WTC11 (cell line): ENCODE results near the gene SRCIN1. TPM values are rescaled to one million over a fixed set of nuclear protein-coding genes. Genes with fewer than 3 reads are reported as not detected.

ENCODE experiments used
- ATAC-seq: fragments of 200-7000 bp; cut with Tn5 transposase; 2 replicates; pipeline ENCODE4 v1.10.0; 2021; ENCODE audit warnings: mild to moderate bottlenecking, moderate library complexity
- CTCF ChIA-PET: fragments of 300-600 bp; sonication (Branson Sonifier 250); formaldehyde crosslinking; loops from one replicate; lab custom pipeline; 2021; ENCODE audit warnings: antibody characterized with exemption; lab: Charles Lee
- POLR2A ChIA-PET: fragments of 350-600 bp; sonication (Branson Sonifier 250); formaldehyde crosslinking; loops from one replicate; lab custom pipeline; 2021; ENCODE audit warnings: antibody characterized with exemption; lab: Charles Lee
- DNase-seq: peaks from one replicate; pipeline ENCODE4 v3.0.0; 2021; ENCODE audit warnings: low spot score
- H3K27ac Mint-ChIP-seq: 2 replicates; pipeline ENCODE4 v1.8.0; 2021; ENCODE audit warnings: mixed read lengths
- H3K27me3 Mint-ChIP-seq: 2 replicates; pipeline ENCODE4 v1.8.0; 2021; ENCODE audit warnings: low read depth, mild to moderate bottlenecking, moderate library complexity, mixed read lengths
- H3K36me3 Mint-ChIP-seq: 2 replicates; pipeline ENCODE4 v1.8.0; 2021; ENCODE audit warnings: mixed read lengths
- H3K4me1 Mint-ChIP-seq: 2 replicates; pipeline ENCODE4 v1.8.0; 2022; ENCODE audit warnings: mixed read lengths
- H3K4me3 Mint-ChIP-seq: 2 replicates; pipeline ENCODE4 v1.8.0; 2021; ENCODE audit warnings: mild to moderate bottlenecking, moderate library complexity, mixed read lengths
- H3K9me3 Mint-ChIP-seq: 2 replicates; pipeline ENCODE4 v1.8.0; 2021; ENCODE audit warnings: mixed read lengths
- ETV6 ChIP-seq: sonication (generic); formaldehyde crosslinking; IDR thresholded peaks from 2 replicates; pipeline ENCODE4 v1.8.1; 2022; ENCODE audit warnings: mild to moderate bottlenecking, missing genetic modification reagents
- FOXJ3 ChIP-seq: sonication (generic); formaldehyde crosslinking; IDR thresholded peaks from 2 replicates; pipeline ENCODE4 v1.9.0; 2021; ENCODE audit warnings: missing genetic modification reagents, mild to moderate bottlenecking, borderline replicate concordance
- GTF2I ChIP-seq: fragments of 250-450 bp; sonication (Bioruptor Pico); conservative IDR thresholded peaks from 2 replicates; pipeline ENCODE4 v1.4.0; 2021; ENCODE audit warnings: mild to moderate bottlenecking
- JUN ChIP-seq: sonication (generic); formaldehyde crosslinking; IDR thresholded peaks from 2 replicates; pipeline ENCODE4 v1.8.0; 2023; ENCODE audit warnings: mild to moderate bottlenecking, missing genetic modification reagents
- NFE2L1 ChIP-seq: sonication (generic); formaldehyde crosslinking; IDR thresholded peaks from 2 replicates; pipeline ENCODE4 v1.8.1; 2023; ENCODE audit warnings: missing genetic modification reagents
- NR3C1 ChIP-seq: sonication (generic); formaldehyde crosslinking; conservative IDR thresholded peaks from 2 replicates; pipeline ENCODE4 v1.8.1; 2023; ENCODE audit warnings: low read depth, mild to moderate bottlenecking, missing genetic modification reagents
- SP1 ChIP-seq: sonication (generic); formaldehyde crosslinking; conservative IDR thresholded peaks from 2 replicates; pipeline ENCODE4 v1.8.1; 2022; ENCODE audit warnings: missing genetic modification reagents
- TEAD1 ChIP-seq: sonication (generic); formaldehyde crosslinking; IDR thresholded peaks from 2 replicates; pipeline ENCODE4 v1.8.0; 2022; ENCODE audit warnings: mild to moderate bottlenecking, missing genetic modification reagents
- TEAD4 ChIP-seq: sonication (generic); formaldehyde crosslinking; IDR thresholded peaks from 2 replicates; pipeline ENCODE4 v1.8.0; 2022; ENCODE audit warnings: mild to moderate bottlenecking, missing genetic modification reagents
- total RNA-seq: library from RNA; stranded (reverse); gene quantifications from 3 replicates; pipeline ENCODE4 v1.2.3, GENCODE V29; 2021
- TF ChIP-seq, protein P1 (sequence below): fragments of 200-600 bp; IDR thresholded peaks from 2 replicates; pipeline ENCODE4 v1.8.0; 2022; ENCODE audit warnings: antibody characterized with exemption
- TF ChIP-seq, protein P2 (sequence below): sonication (generic); formaldehyde crosslinking; IDR thresholded peaks from 2 replicates; pipeline ENCODE4 v1.8.1; 2022; ENCODE audit warnings: low read depth, missing genetic modification reagents, borderline replicate concordance
- TF ChIP-seq, protein P3 (sequence below): fragments of 250-450 bp; sonication (Bioruptor Pico); IDR thresholded peaks from 2 replicates; pipeline ENCODE4 v1.9.0; 2021; ENCODE audit warnings: mild to moderate bottlenecking
- TF ChIP-seq, protein P4 (sequence below): sonication (generic); formaldehyde crosslinking; IDR thresholded peaks from 2 replicates; pipeline ENCODE4 v1.8.0; 2023; ENCODE audit warnings: mild to moderate bottlenecking, missing genetic modification reagents
- TF ChIP-seq, protein P5 (sequence below): sonication (generic); formaldehyde crosslinking; IDR thresholded peaks from 2 replicates; pipeline ENCODE4 v1.8.0; 2022; ENCODE audit warnings: mild to moderate bottlenecking, missing genetic modification reagents
- TF ChIP-seq, protein P6 (sequence below): sonication (generic); formaldehyde crosslinking; IDR thresholded peaks from 2 replicates; pipeline ENCODE4 v1.8.0; 2022; ENCODE audit warnings: missing genetic modification reagents
- TF ChIP-seq, protein P7 (sequence below): sonication (generic); formaldehyde crosslinking; IDR thresholded peaks from 2 replicates; pipeline ENCODE4 v1.8.1; 2023; ENCODE audit warnings: mild to moderate bottlenecking, missing genetic modification reagents

SRCIN1 gene
- total RNA-seq, 1 experiment from 2014 or later = 17.3 TPM

DNA sequence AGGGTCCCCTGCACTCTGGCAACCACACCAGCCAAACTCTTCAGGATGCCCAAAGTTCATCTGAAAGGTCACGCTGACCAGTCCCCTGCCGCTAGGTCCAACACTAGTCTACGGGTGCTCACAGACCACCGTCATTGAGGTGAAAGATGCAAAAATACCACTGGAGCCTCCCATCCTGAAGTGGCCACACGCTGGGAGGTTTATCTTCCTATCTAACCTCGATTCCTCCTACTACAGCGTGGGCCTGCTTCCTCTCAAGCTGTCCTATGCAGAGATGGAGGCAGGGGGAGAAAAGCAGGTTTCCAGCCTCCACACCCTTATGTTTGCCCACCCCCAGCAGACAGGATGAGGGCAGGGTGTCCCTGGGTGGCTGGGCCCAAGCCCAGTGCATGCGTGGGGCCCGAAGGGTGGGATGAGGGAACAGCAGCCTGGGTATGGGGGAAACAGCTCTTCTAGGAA is 6.3 kb downstream of the SRCIN1 start (continued):
- TF ChIP-seq, protein P1, sequence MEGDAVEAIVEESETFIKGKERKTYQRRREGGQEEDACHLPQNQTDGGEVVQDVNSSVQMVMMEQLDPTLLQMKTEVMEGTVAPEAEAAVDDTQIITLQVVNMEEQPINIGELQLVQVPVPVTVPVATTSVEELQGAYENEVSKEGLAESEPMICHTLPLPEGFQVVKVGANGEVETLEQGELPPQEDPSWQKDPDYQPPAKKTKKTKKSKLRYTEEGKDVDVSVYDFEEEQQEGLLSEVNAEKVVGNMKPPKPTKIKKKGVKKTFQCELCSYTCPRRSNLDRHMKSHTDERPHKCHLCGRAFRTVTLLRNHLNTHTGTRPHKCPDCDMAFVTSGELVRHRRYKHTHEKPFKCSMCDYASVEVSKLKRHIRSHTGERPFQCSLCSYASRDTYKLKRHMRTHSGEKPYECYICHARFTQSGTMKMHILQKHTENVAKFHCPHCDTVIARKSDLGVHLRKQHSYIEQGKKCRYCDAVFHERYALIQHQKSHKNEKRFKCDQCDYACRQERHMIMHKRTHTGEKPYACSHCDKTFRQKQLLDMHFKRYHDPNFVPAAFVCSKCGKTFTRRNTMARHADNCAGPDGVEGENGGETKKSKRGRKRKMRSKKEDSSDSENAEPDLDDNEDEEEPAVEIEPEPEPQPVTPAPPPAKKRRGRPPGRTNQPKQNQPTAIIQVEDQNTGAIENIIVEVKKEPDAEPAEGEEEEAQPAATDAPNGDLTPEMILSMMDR = no peak
- TF ChIP-seq, protein P2, sequence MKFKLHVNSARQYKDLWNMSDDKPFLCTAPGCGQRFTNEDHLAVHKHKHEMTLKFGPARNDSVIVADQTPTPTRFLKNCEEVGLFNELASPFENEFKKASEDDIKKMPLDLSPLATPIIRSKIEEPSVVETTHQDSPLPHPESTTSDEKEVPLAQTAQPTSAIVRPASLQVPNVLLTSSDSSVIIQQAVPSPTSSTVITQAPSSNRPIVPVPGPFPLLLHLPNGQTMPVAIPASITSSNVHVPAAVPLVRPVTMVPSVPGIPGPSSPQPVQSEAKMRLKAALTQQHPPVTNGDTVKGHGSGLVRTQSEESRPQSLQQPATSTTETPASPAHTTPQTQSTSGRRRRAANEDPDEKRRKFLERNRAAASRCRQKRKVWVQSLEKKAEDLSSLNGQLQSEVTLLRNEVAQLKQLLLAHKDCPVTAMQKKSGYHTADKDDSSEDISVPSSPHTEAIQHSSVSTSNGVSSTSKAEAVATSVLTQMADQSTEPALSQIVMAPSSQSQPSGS (CRISPR knock-in tag) = no peak
- TF ChIP-seq, protein P3, sequence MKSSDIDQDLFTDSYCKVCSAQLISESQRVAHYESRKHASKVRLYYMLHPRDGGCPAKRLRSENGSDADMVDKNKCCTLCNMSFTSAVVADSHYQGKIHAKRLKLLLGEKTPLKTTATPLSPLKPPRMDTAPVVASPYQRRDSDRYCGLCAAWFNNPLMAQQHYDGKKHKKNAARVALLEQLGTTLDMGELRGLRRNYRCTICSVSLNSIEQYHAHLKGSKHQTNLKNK (CRISPR knock-in tag) = no peak
- TF ChIP-seq NR3C1 (CRISPR knock-in tag) = no peak

DNA sequence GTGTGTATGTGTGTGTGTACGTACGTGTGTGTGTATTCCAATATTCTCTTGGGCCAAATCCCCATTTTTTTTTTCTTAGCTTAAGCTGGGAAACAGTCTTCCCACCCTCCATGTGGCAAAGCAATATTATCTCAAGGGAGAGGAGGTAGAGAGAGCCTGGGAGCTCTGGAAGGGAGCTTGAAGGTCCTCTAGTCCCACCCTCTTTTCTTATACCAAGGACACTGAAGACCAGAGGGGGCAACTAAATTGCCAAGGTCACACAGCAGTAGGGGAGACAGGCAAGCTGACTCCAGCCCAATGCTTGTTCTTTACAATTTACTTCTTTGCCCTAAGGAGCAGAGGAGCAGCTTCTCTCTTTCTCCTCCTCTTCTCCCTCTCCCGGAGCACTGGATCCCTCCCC is 6.8 kb downstream of the SRCIN1 start:
- no peak for ATAC-seq
- TF ChIP-seq FOXJ3 (CRISPR knock-in tag) (no peak), GTF2I (CRISPR knock-in tag) (peak; percentile 71; the same call in 1 of the 2 replicates), ETV6 (CRISPR knock-in tag) (0 out of 2 replicates have a peak, but pooled peaks have one; percentile 7)
- no peaks in the 10 kb centered on the region for H3K9me3 Mint-ChIP-seq
- H3K4me1 Mint-ChIP-seq = peaks cover 93% of the 10 kb centered on the region
- H3K27me3 Mint-ChIP-seq = peaks cover 50% of the 10 kb centered on the region
- H3K27ac Mint-ChIP-seq = peak overlapping the region; percentile 87
- DNase-seq = no peak
- POLR2A ChIA-PET = interaction anchor here (0.6 to 2.3 kb wide), 7 partner anchors 12 to 89 kb away, joined by 3 to 9 read pairs (median 3); no protein-coding TSS in a partner anchor
- no peaks in the 10 kb centered on the region for H3K36me3 Mint-ChIP-seq
- CTCF ChIA-PET = interaction anchor here (0.6 to 27.2 kb wide), 20 partner anchors 9 to 250 kb away, joined by 3 to 727 read pairs (median 4); partner anchors contain the start of genes EPOP and PSMB3
- H3K4me3 Mint-ChIP-seq = no peak overlapping the region; the same call in 1 of the 2 replicates

DNA sequence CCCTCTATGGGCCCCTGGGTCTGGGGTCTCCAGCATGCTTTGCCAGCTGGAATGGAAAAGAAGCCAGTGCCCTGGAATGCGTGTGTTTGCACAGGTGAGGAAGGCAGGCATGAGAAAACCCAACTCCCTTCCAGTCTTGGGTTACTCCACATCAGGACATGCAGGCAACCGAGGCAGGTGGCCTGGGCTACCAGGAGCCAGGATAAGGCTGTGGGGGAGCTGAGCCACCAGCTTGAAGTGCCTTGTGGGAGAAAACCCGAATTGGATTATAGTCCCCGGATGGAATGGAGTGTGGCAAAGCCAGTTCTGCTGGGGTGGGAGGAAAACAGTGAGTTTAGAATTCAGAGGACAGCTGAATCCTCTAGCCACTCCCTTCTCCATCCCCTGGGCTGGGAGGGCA is 7.2 kb downstream of the SRCIN1 start:
- Mint-ChIP-seq H3K36me3 (no peaks in the 10 kb centered on the region), H3K27me3 (peaks cover 46% of the 10 kb centered on the region), H3K4me3 (peak overlapping the region; percentile 35; the same call in 1 of the 2 replicates), H3K27ac (peak overlapping the region; percentile 87), H3K4me1 (peaks cover 91% of the 10 kb centered on the region), H3K9me3 (no peaks in the 10 kb centered on the region)
- ATAC-seq (peak; percentile 85), DNase-seq (peak; percentile 92)
- CTCF ChIA-PET = interaction anchor here (0.6 to 27.2 kb wide), 22 partner anchors 9 to 458 kb away, joined by 3 to 727 read pairs (median 4); partner anchors contain the start of genes EPOP and PSMB3
- TF ChIP-seq, protein P4, sequence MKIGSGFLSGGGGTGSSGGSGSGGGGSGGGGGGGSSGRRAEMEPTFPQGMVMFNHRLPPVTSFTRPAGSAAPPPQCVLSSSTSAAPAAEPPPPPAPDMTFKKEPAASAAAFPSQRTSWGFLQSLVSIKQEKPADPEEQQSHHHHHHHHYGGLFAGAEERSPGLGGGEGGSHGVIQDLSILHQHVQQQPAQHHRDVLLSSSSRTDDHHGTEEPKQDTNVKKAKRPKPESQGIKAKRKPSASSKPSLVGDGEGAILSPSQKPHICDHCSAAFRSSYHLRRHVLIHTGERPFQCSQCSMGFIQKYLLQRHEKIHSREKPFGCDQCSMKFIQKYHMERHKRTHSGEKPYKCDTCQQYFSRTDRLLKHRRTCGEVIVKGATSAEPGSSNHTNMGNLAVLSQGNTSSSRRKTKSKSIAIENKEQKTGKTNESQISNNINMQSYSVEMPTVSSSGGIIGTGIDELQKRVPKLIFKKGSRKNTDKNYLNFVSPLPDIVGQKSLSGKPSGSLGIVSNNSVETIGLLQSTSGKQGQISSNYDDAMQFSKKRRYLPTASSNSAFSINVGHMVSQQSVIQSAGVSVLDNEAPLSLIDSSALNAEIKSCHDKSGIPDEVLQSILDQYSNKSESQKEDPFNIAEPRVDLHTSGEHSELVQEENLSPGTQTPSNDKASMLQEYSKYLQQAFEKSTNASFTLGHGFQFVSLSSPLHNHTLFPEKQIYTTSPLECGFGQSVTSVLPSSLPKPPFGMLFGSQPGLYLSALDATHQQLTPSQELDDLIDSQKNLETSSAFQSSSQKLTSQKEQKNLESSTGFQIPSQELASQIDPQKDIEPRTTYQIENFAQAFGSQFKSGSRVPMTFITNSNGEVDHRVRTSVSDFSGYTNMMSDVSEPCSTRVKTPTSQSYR (CRISPR knock-in tag) = 0 out of 2 replicates have a peak, but pooled peaks have one; percentile 55
- TF ChIP-seq, protein P5, sequence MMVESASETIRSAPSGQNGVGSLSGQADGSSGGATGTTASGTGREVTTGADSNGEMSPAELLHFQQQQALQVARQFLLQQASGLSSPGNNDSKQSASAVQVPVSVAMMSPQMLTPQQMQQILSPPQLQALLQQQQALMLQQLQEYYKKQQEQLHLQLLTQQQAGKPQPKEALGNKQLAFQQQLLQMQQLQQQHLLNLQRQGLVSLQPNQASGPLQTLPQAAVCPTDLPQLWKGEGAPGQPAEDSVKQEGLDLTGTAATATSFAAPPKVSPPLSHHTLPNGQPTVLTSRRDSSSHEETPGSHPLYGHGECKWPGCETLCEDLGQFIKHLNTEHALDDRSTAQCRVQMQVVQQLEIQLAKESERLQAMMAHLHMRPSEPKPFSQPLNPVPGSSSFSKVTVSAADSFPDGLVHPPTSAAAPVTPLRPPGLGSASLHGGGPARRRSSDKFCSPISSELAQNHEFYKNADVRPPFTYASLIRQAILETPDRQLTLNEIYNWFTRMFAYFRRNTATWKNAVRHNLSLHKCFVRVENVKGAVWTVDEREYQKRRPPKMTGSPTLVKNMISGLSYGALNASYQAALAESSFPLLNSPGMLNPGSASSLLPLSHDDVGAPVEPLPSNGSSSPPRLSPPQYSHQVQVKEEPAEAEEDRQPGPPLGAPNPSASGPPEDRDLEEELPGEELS (CRISPR knock-in tag) = no peak
- TF ChIP-seq NFE2L1 (CRISPR knock-in tag) (0 out of 2 replicates have a peak, but pooled peaks have one; percentile 20), TEAD4 (0 out of 2 replicates have a peak, but pooled peaks have one; percentile 33), SP1 (CRISPR knock-in tag) (peak; percentile 67; the same call in 1 of the 2 replicates), TEAD1 (peak; percentile 73; the same call in 1 of the 2 replicates), JUN (CRISPR knock-in tag) (no peak), ETV6 (CRISPR knock-in tag) (0 out of 2 replicates have a peak, but pooled peaks have one; percentile 8)
- TF ChIP-seq, protein P6, sequence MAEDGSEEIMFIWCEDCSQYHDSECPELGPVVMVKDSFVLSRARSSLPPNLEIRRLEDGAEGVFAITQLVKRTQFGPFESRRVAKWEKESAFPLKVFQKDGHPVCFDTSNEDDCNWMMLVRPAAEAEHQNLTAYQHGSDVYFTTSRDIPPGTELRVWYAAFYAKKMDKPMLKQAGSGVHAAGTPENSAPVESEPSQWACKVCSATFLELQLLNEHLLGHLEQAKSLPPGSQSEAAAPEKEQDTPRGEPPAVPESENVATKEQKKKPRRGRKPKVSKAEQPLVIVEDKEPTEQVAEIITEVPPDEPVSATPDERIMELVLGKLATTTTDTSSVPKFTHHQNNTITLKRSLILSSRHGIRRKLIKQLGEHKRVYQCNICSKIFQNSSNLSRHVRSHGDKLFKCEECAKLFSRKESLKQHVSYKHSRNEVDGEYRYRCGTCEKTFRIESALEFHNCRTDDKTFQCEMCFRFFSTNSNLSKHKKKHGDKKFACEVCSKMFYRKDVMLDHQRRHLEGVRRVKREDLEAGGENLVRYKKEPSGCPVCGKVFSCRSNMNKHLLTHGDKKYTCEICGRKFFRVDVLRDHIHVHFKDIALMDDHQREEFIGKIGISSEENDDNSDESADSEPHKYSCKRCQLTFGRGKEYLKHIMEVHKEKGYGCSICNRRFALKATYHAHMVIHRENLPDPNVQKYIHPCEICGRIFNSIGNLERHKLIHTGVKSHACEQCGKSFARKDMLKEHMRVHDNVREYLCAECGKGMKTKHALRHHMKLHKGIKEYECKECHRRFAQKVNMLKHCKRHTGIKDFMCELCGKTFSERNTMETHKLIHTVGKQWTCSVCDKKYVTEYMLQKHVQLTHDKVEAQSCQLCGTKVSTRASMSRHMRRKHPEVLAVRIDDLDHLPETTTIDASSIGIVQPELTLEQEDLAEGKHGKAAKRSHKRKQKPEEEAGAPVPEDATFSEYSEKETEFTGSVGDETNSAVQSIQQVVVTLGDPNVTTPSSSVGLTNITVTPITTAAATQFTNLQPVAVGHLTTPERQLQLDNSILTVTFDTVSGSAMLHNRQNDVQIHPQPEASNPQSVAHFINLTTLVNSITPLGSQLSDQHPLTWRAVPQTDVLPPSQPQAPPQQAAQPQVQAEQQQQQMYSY (CRISPR knock-in tag) = peak; percentile 100
- TF ChIP-seq, protein P7, sequence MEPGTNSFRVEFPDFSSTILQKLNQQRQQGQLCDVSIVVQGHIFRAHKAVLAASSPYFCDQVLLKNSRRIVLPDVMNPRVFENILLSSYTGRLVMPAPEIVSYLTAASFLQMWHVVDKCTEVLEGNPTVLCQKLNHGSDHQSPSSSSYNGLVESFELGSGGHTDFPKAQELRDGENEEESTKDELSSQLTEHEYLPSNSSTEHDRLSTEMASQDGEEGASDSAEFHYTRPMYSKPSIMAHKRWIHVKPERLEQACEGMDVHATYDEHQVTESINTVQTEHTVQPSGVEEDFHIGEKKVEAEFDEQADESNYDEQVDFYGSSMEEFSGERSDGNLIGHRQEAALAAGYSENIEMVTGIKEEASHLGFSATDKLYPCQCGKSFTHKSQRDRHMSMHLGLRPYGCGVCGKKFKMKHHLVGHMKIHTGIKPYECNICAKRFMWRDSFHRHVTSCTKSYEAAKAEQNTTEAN (CRISPR knock-in tag) = peak; percentile 83; the same call in 1 of the 2 replicates
- POLR2A ChIA-PET = interaction anchor here (0.6 to 2.3 kb wide), 9 partner anchors 11 to 89 kb away, joined by 3 to 9 read pairs (median 3); no protein-coding TSS in a partner anchor
